Right renal pelvis (tissue), 4 donors: ENCODE results near the gene CBFB. TPM values are rescaled to one million over a fixed set of nuclear protein-coding genes. Genes with fewer than 3 reads are reported as not detected.
"Not testable (repeated sequence)": the region's sequence is repeated elsewhere in the genome, so short reads cannot be mapped to it uniquely, and the experiment has no call there.

Source experiments
- DNase-seq, 4 donors: peaks; one replicate each; pipeline ENCODE4 v3.0.0-alpha.2; 2013; ENCODE audit warnings: low read depth in 4 of 4, low spot score in 3 of 4, missing footprints in 1 of 4
- polyA plus RNA-seq, 4 donors: library from polyadenylated mRNA; unstranded; fragments of 120-200 nt; gene quantifications; one replicate each; pipeline ENCODE4 v1.2.1, GENCODE V29; 2013; ENCODE audit not compliant: insufficient read length in 4 of 4

Gene CBFB
- polyA plus RNA-seq, 4 donors = 62.5 to 74.1 (median 66.5) TPM

GRCh38 chr16:67039260-67040020, 10.5 kb downstream of the CBFB start:
- DNase-seq = no peak

DNA sequence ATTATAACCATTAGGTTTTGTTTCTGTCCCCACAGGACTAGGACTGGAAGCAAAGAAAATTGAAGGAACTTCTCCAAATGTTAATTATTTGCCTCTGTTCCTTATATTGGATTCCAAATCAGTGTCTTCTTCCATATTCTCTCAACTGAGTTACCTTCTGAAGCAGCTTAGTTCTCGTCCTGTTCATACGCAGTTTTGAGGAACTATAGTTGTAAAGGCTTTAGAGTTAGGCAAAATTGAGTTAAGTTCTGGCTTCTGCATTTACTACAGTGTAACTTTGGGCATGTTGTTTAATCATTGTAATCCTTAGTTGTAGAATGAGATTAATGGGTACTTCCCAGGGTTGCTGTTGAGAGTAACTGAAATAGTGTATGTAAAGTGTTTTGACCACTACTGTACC, 11.2 kb downstream of the CBFB start:
- DNase-seq = no peak

DNA sequence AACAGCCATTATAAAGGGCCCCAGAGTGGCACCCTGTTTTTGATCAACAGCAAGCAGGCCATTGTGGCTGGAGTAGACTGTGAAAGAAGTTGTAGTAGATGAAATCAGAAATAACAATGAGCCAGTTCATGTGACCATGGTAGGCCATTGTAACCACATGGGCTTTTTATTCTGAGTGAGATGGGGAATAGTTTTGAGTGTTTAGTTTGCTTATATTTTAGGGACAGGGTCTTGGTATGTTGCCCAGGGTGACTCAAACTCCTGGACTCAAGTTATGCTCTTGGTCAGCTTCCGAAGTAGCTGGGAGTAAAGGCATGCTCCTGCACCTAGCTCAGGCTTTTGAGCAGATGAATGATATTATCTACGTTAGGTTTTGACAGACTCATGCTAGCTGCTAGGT, 12.0 kb downstream of the CBFB start:
- DNase-seq = no peak

- DNase-seq = not testable (repeated sequence)
These were observed 12.6 kb downstream of the CBFB start for GRCh38 chr16:67041520-67041919.

DNA sequence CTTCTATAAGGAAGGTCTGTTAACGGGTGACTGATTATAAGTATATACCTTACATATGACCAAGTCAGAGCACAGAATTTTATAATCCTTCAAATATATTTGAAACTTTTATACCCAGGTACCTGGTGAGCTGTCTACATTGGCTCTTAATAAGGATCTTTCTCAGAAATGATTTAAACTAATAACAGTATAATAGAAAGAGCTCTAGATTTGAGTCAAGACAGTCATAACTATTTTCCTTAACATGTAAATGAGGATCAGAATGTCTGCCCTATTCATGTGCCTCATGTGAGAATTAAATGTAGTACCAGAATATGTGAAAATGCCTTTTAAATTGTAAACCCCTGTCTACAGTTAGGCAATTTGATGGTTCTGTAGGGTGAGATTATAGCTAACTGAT, 14.5 kb downstream of the CBFB start:
- DNase-seq = no peak

- no peak for DNase-seq
These were observed 21.8 kb downstream of the CBFB start for GRCh38 chr16:67050796-67051195.

- DNase-seq = no peak
These were observed 23.4 kb downstream of the CBFB start for GRCh38 chr16:67052399-67052798.

- no peak for DNase-seq
These were observed 24.9 kb downstream of the CBFB start for GRCh38 chr16:67053767-67054334.

DNA sequence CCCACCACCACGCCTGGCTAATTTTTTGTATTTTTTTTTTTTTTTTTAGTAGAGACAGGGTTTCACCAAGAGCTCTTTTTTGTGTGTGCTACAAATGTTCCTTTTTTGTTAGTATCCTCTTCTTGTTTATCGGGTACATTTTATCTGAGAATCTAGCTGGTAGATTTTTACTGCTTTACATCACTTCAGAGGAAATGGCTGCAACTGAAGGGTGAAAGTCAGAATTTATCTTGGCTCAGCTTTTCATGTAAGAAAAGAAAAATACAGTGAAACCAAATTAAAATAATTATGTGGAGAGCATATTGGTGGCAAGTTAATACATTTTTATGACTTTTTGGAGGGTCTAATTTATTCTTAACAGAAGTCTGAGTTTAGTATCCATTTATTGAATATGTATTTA, 26.0 kb downstream of the CBFB start:
- DNase-seq = no peak

GRCh38 chr16:67055712-67056487, 27.0 kb downstream of the CBFB start:
- no peak for DNase-seq

DNA sequence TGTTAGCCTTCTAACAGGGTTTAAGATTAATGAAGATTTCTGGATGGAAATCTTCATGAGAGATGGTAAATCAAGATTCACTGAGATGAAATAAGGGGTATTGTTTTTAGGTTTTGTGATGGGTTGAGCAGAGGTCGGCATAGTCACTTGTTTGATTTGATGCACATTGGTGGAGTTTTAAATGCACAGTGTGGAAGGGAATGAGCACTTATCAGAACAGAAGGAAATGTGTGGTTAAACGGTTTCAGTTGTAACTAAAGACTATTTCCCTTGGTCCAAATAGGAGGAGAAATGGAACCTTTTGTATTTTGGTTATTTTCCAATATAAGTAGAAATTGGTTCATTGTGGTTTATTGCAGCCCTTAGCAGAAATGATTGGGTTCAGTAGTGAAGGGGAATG, 34.1 kb downstream of the CBFB start:
- no peak for DNase-seq

DNA sequence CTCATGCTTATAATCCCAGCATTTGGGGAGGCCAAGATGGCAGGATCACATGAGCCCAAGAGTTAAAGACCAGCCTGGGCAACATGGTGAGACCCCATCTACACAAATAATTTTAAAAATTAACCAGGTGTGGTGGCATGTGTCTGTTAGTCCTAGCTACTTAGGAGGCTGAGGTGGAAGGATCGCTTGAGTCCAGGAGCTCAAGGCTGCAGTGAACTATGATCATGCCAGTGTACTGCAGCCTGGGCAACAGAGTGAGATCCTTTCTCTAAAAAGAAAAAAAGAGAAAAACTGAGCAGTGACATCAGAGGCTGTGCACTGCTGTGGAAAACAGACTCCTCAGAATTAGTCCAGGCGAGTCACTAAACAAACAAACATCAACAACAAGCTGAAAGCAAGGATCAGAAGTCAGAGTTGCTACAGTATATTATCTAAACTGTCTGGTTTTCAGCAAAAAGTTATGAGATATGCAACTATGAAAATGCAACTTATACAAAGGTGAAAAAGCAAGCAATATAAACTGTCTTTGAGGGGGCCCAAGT, 39.3 kb downstream of the CBFB start:
- DNase-seq = no peak

DNA sequence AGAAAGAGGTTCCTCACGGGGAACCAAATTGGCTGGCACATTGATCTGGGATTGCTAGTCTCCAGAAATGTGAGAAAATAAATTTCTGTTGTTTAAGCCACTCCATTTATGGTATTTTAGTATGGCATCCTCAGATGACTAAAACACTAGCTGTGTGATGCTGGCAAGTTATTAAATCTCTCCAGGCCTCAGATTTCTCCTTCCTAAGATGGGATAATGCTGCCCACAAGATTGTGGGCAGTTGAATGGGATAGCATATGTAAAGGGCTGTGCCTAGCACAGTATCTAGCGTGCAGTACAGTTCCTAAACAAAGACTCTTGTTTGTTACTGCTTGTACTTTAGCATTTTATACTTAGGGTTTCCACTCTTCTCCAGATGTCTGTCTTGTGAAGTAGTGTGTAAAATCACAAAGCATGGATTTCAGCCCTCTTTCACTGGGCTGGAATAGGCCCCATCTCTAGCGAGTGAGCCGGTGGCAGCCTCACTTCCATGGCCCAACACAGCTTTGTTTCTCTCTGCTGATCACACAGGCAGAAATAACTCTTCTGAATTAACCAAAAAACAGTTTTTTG, 42.6 kb downstream of the CBFB start:
- DNase-seq = no peak

GRCh38 chr16:67075331-67075730, 46.4 kb downstream of the CBFB start:
- DNase-seq = no peak

DNA sequence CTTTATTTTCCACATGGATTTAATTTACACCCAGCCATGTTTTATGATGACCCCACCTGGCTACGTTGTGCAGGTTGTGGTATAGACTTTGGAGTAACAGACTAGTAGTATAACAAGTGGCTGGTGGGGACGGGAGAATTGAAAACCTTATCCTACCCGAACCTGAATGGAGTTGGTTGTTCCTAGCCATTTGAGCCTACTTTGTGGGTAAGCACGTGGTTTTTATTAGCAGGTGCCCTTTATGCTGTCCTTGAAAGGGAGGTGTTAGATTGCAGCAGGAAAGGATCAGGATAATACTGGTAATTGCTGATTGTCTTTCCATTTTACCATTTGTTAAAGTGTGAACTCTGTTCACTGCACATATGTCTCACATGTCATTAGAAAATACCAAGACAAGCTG, 48.9 kb downstream of the CBFB start:
- DNase-seq = no peak

GRCh38 chr16:67082100-67082499, 53.2 kb downstream of the CBFB start:
- DNase-seq = no peak

DNA sequence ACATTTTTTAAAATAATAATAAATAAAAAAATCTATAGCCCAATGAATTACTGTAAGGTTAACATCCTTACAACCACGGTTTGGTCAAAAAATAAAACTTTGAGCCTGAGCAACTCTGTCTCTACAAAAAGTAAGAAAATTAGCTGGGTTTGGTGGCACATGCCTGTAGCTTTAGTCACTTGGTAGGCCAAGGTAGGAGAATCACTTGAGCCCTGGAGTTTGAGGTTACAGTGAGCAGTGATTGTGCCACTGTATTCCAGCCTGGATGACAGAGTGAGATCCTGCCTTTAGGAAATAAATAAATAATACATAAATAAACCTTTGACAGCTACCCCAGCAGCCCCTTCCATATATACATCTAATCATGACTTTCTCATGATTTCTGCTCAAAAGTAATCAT, 53.9 kb downstream of the CBFB start:
- DNase-seq = no peak

DNA sequence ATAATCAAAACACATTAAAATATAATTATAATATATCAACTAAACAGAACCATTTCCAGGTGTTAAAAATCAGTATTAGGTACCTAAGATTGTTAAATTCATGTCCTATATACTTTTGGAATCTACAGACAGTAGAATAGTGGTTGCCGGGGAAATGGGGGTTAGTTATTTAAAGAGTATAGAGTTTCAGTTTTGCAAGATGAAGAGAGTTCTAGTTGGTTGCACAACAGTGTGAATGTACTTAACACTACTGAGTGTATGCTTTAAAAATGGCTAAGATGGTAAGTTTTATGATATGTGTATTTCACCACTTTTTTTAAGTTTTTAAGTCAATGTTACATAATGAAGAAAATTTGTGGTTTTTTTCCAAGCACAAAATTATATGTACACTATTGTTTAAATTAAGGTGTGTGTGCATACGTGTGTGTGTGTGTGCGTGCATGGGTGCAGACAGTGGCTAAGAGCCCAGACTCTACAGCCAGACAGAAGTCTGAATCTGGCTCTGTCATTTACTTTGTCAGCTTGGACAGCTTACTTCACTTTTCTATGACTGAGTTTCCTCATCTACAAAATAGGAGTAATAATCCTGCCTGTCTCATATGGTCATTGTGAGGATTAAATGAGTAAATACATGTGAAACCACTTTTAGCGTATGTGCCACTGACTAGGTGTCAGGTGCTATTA, 55.5 kb downstream of the CBFB start:
- DNase-seq = no peak

DNA sequence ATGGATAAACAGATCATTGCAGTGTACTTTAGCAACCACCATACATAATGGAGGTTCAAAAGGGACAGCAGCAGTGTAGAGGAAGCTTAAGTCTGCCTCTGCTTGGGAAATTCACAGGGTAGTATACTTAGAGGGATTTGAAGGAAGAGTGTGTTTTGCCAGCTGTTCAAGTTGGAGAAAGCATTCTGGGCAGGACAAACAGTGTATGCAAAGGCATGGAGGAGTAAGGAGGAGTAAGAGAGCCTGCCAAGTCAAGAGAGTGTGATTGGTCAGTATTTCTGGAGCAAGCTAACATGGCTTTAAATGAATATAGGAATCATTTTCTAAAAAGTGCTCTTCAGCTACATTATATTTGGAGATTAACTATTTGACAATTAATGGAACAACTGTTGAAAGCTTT, 57.9 kb downstream of the CBFB start:
- no peak for DNase-seq

DNA sequence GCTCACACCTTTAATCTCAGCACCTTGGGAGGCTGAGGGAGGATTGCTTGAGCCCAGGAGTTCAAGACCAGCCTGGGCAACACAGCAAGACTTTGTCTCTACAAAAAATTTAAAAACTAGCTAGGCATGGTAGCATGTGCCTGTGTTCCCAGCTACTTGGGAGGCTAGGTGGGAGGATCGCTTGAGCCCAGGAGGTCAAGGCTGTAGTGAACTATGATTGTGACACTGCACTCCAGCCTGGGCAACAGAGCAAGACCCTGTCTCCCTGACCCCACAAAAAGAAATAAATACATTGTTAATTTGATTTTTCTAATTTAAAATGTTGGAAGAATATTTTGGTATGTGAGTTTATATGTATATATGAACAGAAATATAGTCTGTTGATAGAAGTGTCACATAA, 58.3 kb downstream of the CBFB start:
- DNase-seq = no peak

DNA sequence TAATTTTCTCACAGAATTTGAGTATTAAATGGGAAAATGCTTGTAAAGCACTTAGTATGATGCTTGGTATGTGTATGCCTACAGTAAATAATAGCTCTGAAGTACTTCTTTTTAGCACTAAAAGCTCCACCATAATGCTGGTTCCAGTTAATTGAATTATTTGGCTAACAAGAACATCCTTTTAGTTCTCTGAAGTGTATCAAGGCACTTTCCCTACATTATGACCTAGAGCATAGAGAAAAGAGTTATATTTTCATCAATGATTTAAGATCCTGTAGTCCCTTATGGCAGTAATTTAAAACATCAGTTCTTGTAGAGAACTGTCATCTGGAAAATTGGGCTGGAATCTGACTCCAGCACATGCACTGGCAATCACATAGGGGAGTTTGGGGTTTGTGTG, 58.9 kb downstream of the CBFB start:
- DNase-seq = no peak
